PFSK-1 (cell line): Measurements from ENCODE around the gene HESX1.

Experiments
- FOXP2 ChIP-seq: optimal IDR thresholded peaks from 2 replicates; pipeline ENCODE3; 2011; ENCODE audit warnings: borderline replicate concordance, control low read depth, inconsistent platforms; ENCODE audit not compliant: insufficient read depth; ENCODE audit errors: extremely low read length, extremely low read depth
- POLR2AphosphoS5 ChIP-seq: IDR thresholded peaks from 2 replicates; pipeline ENCODE4 v1.6.1; 2012; ENCODE audit warnings: low read depth, mild to moderate bottlenecking, control low read depth, low read length, moderate library complexity
- SIN3A ChIP-seq: IDR thresholded peaks from 2 replicates; pipeline ENCODE4 v1.6.1; 2012; ENCODE audit warnings: mild to moderate bottlenecking, low read length, moderate library complexity, borderline replicate concordance; ENCODE audit not compliant: insufficient read depth
- TAF1 ChIP-seq: IDR thresholded peaks from 2 replicates; pipeline ENCODE4 v1.6.1; 2012; ENCODE audit warnings: low read length, control low read depth, borderline replicate concordance; ENCODE audit not compliant: insufficient read depth
- TF ChIP-seq, protein P1 (sequence below), 2 experiments: IDR thresholded peaks; 2 replicates each; pipeline versions ENCODE4 v1.6.1 to v1.8.0; 2011 to 2012; ENCODE audit warnings: low read depth in 2 of 2, low read length in 2 of 2, control low read depth in 1 of 2, inconsistent platforms in 1 of 2, mild to moderate bottlenecking in 1 of 2, moderate library complexity in 1 of 2; ENCODE audit not compliant: insufficient read depth in 1 of 2

HESX1 gene

DNA sequence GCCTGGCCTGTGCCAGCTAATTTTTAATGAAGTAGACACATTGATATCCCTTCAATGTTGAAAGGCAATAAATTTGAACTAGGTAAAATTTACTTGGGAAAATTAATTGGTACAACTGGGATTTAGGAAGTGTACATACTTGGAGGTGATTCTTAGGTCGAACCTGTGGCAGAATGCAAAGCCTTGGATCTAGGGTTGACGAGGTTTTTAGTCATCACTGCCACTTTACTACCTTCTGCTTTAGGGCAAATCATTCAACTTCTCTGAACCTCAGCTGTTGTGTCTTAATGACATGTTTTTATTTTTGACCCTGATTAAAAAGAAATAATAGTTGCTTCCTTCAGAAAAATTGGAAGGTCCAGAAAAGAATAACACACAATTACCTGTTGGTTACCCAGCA is 30.2 kb upstream of the HESX1 start:
- TF ChIP-seq FOXP2 (no peak), POLR2AphosphoS5 (no peak), SIN3A (no peak), TAF1 (no peak)
- TF ChIP-seq, protein P1, sequence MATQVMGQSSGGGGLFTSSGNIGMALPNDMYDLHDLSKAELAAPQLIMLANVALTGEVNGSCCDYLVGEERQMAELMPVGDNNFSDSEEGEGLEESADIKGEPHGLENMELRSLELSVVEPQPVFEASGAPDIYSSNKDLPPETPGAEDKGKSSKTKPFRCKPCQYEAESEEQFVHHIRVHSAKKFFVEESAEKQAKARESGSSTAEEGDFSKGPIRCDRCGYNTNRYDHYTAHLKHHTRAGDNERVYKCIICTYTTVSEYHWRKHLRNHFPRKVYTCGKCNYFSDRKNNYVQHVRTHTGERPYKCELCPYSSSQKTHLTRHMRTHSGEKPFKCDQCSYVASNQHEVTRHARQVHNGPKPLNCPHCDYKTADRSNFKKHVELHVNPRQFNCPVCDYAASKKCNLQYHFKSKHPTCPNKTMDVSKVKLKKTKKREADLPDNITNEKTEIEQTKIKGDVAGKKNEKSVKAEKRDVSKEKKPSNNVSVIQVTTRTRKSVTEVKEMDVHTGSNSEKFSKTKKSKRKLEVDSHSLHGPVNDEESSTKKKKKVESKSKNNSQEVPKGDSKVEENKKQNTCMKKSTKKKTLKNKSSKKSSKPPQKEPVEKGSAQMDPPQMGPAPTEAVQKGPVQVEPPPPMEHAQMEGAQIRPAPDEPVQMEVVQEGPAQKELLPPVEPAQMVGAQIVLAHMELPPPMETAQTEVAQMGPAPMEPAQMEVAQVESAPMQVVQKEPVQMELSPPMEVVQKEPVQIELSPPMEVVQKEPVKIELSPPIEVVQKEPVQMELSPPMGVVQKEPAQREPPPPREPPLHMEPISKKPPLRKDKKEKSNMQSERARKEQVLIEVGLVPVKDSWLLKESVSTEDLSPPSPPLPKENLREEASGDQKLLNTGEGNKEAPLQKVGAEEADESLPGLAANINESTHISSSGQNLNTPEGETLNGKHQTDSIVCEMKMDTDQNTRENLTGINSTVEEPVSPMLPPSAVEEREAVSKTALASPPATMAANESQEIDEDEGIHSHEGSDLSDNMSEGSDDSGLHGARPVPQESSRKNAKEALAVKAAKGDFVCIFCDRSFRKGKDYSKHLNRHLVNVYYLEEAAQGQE (IDR thresholded peaks at IDR 0.05; ENCODE audit: insufficient read depth in 1 of 2, low read depth in 2 of 2, low read length in 2 of 2): no peak

DNA sequence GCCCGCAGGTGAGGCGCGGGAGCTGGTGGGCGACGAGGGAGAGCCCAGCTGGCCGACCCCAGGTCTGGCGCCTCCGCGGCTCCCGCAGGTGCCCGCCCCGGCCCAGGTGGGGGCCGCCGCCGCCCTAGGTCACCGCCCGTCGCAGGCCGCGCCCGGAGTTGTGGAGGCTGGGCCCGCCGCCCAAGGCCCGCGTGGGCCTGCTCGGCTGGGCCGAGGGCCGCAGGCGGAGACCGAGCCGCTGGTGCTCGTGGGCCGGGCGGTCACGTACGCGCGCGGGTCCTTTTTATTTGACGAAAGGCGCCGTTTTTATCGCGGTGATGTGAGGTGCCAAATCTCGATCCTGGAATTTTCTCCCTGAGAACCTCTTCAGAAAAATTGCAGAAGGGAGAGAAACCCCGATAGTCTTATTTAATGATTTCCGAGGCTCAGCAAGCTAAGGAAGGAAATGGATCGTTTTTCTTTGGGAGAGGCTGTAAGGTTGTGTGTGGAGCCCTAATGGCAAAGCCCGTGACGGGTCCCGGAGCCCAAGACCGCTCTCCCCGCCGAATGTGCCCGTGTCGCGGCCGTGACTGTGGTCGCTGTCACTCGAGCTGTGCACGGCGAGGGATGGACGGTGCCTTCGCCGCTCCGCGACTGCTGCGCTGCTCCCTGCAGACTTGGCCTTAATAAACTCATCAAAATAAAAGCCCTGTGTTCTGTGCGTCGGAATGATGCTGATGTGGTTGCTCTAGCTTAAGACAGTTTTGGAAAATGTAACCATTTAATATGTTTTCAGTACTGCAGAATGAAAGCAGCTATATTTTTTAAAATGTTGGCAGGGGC is 28.4 kb upstream of the HESX1 start:
- TF ChIP-seq, protein P1 (IDR thresholded peaks at IDR 0.05; ENCODE audit: insufficient read depth in 1 of 2, low read depth in 2 of 2, low read length in 2 of 2): no peak
- no peak for TF ChIP-seq SIN3A
- TF ChIP-seq TAF1: no peak
- TF ChIP-seq FOXP2: no peak
- no peak for TF ChIP-seq POLR2AphosphoS5

DNA sequence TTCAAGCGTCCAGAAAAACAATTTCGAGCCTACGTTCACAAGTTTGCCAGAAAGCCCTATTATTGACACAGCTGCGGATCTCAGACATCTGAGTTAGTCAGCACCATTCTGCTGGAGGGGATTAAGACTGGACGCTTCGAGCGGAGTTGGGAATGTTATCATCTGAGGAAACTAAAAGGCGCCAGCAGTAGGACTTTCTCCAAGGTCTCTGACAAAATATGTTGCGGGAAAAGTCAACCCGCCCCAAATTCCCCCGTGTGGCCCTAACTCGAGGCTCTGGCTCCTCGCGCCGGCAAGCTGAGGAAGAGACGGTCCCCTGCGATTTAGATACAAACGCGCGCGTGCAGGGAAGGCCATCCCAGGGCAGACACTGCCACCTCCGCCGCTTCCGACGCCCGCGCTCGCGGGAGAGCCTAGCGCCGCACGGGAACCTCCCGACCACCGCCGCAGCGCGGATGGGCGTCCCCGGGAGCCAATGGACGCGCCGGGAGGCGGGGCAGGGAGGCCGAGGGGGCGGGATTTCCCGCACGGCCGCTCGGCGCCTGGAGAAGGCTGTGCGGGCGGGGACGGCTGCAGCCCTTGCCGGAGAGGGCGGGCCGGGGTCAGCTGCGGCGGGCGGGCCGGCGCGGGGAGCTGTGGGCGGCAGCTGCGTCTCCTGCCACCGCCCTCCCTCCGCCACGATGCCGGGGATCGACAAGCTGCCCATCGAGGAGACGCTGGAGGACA is 27.6 kb upstream of the HESX1 start, which contains the start of gene APPL1:
Gene APPL1, plus strand, starts transcription at position 526 of the 726 bp plus-strand sequence. Its CDS starts 155 bp downstream, at position 681.
- TF ChIP-seq TAF1: 0 out of 2 replicates have a peak, but pooled peaks have one; percentile 23
- no peak for TF ChIP-seq FOXP2
- peak; percentile 76 for TF ChIP-seq POLR2AphosphoS5
- no peak for TF ChIP-seq SIN3A

DNA sequence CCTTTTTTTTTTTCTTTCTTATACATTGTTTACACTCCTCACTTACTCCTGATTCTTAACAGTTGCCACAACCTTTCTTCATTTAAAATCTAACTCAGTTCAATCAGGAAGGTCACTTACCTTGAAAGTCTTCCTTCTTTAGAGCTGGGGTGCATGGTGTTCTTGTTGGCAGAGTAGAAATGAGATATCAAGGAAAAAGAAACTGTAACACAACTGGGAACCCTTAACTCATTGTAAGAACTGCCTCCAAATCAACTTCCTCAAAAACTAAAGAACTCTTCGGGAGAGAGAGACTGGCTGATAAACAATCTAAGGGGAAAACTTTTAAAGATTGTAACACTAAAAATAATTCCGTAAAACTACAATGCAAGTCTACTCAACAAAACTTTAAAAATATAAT is 26.4 kb upstream of the HESX1 start:
- TF ChIP-seq SIN3A (no peak), TAF1 (no peak), FOXP2 (no peak), POLR2AphosphoS5 (no peak)
- TF ChIP-seq, protein P1 (IDR thresholded peaks at IDR 0.05; ENCODE audit: insufficient read depth in 1 of 2, low read depth in 2 of 2, low read length in 2 of 2): no peak

DNA sequence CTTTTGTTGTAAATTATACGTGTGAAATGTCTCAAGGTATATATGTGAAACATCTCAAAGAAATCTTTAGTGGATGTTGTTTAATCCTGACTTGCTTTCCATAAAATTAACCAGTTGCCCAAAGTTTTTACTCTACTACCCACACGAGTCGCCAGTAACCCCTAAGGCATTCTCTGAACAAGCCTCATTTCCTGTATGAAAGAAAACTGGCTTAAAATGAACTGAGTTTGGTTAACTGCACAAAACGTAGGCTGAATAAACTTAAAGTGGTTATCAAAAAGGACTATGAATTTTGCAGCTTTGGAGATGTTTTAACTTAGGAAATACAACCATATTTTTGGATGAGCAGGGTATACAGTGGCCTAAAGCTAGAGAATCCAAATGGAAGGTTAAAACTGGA is 25.1 kb upstream of the HESX1 start:
- no peak for TF ChIP-seq TAF1
- TF ChIP-seq, protein P1 (IDR thresholded peaks at IDR 0.05; ENCODE audit: insufficient read depth in 1 of 2, low read depth in 2 of 2, low read length in 2 of 2): no peak
- TF ChIP-seq FOXP2: no peak
- TF ChIP-seq POLR2AphosphoS5: no peak
- no peak for TF ChIP-seq SIN3A
